Panc1 (cell line): ENCODE measurements around the gene SMG6. TPM values are rescaled to one million over a fixed set of nuclear protein-coding genes. Genes with fewer than 3 reads are reported as not detected.

ENCODE experiments used
- ATAC-seq: fragments of 200-7000 bp; cut with Tn5 transposase; 2 replicates; pipeline ENCODE4 v1.9.1; 2020; ENCODE audit warnings: mild to moderate bottlenecking, moderate library complexity
- BruUV-seq: library from RNA; stranded (reverse); fragments of 400-500 nt; replicated peaks from 2 replicates; lab custom pipeline; 2021; lab: Mats Ljungman, UMichigan
- CTCF ChIA-PET: fragments of 300-600 bp; sonication (Branson Sonifier 250); formaldehyde crosslinking; loops from one replicate; lab custom pipeline; 2022; ENCODE audit warnings: antibody characterized with exemption; lab: Charles Lee
- POLR2A ChIA-PET: fragments of 300-600 bp; sonication (Branson Sonifier 250); formaldehyde crosslinking; loops from one replicate; lab custom pipeline; 2022; ENCODE audit warnings: antibody characterized with exemption; lab: Charles Lee
- DNase-seq: peaks from one replicate; pipeline ENCODE4 v3.0.0-alpha.2; 2010; ENCODE audit warnings: low read depth, low spot score
- H3K27ac ChIP-seq: 2 replicates; pipeline ENCODE4 v1.5.1; 2011; ENCODE audit warnings: mild to moderate bottlenecking, low read length, inconsistent platforms
- H3K27me3 ChIP-seq: fragments of 200-500 bp; sonication (Bioruptor generic); 2 replicates; pipeline ENCODE4 v1.6.0; 2014; ENCODE audit warnings: low read length, inconsistent platforms; ENCODE audit not compliant: control insufficient read depth, insufficient read depth
- H3K36me3 ChIP-seq: fragments of 200-500 bp; sonication (Bioruptor generic); 2 replicates; pipeline ENCODE4 v1.5.1; 2014; ENCODE audit warnings: inconsistent platforms, mild to moderate bottlenecking, low read length, moderate library complexity; ENCODE audit not compliant: control insufficient read depth, insufficient read depth
- H3K4me1 ChIP-seq: 2 replicates; pipeline ENCODE4 v1.5.1; 2011; ENCODE audit warnings: inconsistent platforms, mild to moderate bottlenecking, low read length, moderate library complexity; ENCODE audit not compliant: control insufficient read depth, insufficient read depth
- H3K4me3 ChIP-seq, 2 experiments: 2 replicates each; pipeline ENCODE4 v1.5.1; 2011 to 2012; ENCODE audit warnings: low read depth in 2 of 2, low read length in 2 of 2, mild to moderate bottlenecking in 2 of 2, inconsistent platforms in 1 of 2, moderate library complexity in 1 of 2
- H3K9me3 ChIP-seq: fragments of 200-500 bp; sonication (Bioruptor generic); 2 replicates; pipeline ENCODE4 v1.5.1; 2014; ENCODE audit warnings: low read depth, mild to moderate bottlenecking, inconsistent platforms, low read length, moderate library complexity; ENCODE audit not compliant: control insufficient read depth, insufficient read depth
- CTCF ChIP-seq: fragments of 450-650 bp; IDR thresholded peaks from 2 replicates; pipeline ENCODE4 v1.5.1; 2017; ENCODE audit warnings: mild to moderate bottlenecking
- POLR2AphosphoS5 ChIP-seq: IDR thresholded peaks from 2 replicates; pipeline ENCODE4 v1.6.1; 2012; ENCODE audit warnings: mild to moderate bottlenecking, low read depth, low read length, moderate library complexity
- REST ChIP-seq, 2 experiments: IDR thresholded peaks; 2 replicates each; pipeline ENCODE4 v1.6.1; 2011 to 2012; ENCODE audit warnings: low read depth in 2 of 2, control low read depth in 1 of 2, low read length in 1 of 2, mild to moderate bottlenecking in 1 of 2, moderate library complexity in 1 of 2; ENCODE audit not compliant: insufficient read depth in 1 of 2
- SIN3A ChIP-seq: IDR thresholded peaks from 2 replicates; pipeline ENCODE4 v1.6.1; 2012; ENCODE audit warnings: low read depth, mild to moderate bottlenecking, low read length, moderate library complexity, borderline replicate concordance; ENCODE audit not compliant: insufficient read depth
- TCF7L2 ChIP-seq: IDR thresholded peaks from 2 replicates; pipeline ENCODE4 v1.6.1; 2011; ENCODE audit warnings: mild to moderate bottlenecking, low read depth, low read length, inconsistent platforms
- in situ Hi-C: cut with HindIII; loops from 2 replicates; pipeline ENCODE4 v1.10.0; 2016; ENCODE audit warnings: low sequenced_read_pairs, low pct_unique_long_range_greater_than_20kb
- intact Hi-C: fragments of 100-400 bp; cut with micrococcal nuclease; formaldehyde crosslinking; loops from one replicate; pipeline ENCODE4 v1.10.0; 2022; ENCODE audit not compliant: unreplicated experiment
- total RNA-seq: library from RNA; stranded (reverse); gene quantifications from one replicate; pipeline ENCODE4 v1.2.1, GENCODE V29; 2021; ENCODE audit not compliant: unreplicated experiment

The SMG6 gene
- total RNA-seq, 1 experiment from 2014 or later: 17.8 TPM

GRCh38 chr17:2223617-2223927 lies 80.0 kb downstream of the SMG6 start:
- Histone ChIP-seq H3K4me1 (no peaks in the 10 kb centered on the region), H3K27me3 (no peaks in the 10 kb centered on the region), H3K36me3 (no peaks in the 10 kb centered on the region), H3K9me3 (no peaks in the 10 kb centered on the region), H3K27ac (no peak overlapping the region), H3K4me3 (no peak overlapping the region)
- no TSS peak for BruUV-seq
- in situ Hi-C loops: no loop called here
- CTCF ChIA-PET: interaction anchor here (0.5 kb wide), 1 partner anchor 46 kb away, joined by 3 read pairs; no protein-coding TSS in a partner anchor
- ATAC-seq: no peak
- intact Hi-C loops: no loop called here
- no peak for TF ChIP-seq POLR2AphosphoS5
- TF ChIP-seq SIN3A: no peak
- no peak for TF ChIP-seq TCF7L2
- TF ChIP-seq REST (IDR thresholded peaks at IDR 0.05; ENCODE audit: insufficient read depth in 1 of 2, low read depth in 2 of 2, low read length in 1 of 2): no peak
- TF ChIP-seq CTCF: no peak
- no peak for DNase-seq
- POLR2A ChIA-PET: no interaction called here

- no peak for DNase-seq
- no peaks in the 10 kb centered on the region for H3K4me1 ChIP-seq
- intact Hi-C loops (no loop called here), in situ Hi-C loops (no loop called here)
- H3K9me3 ChIP-seq: no peaks in the 10 kb centered on the region
- CTCF ChIA-PET: no interaction called here
- TF ChIP-seq CTCF (no peak), TCF7L2 (no peak), POLR2AphosphoS5 (no peak), REST (IDR thresholded peaks at IDR 0.05; ENCODE audit: insufficient read depth in 1 of 2, low read depth in 2 of 2, low read length in 1 of 2) (no peak), SIN3A (no peak)
- TSS peak; percentile 50 for BruUV-seq
- H3K4me3 ChIP-seq: no peak overlapping the region
- H3K27me3 ChIP-seq: no peaks in the 10 kb centered on the region
- H3K27ac ChIP-seq: no peak overlapping the region
- ATAC-seq: no peak
- no peaks in the 10 kb centered on the region for H3K36me3 ChIP-seq
- POLR2A ChIA-PET: no interaction called here
Observed at GRCh38 chr17:2222901-2223616, 80.5 kb downstream of the SMG6 start.
